Measurements from ENCODE around the gene BANF2. TPM values are rescaled to one million over a fixed set of nuclear protein-coding genes. Genes with fewer than 3 reads are reported as not detected.

The BANF2 gene
- total and polyA plus RNA-seq, 2 of the 8 experiments (the other 6 are each of a cell fraction or from before 2014, with no cell fraction given) = not detected

DNA sequence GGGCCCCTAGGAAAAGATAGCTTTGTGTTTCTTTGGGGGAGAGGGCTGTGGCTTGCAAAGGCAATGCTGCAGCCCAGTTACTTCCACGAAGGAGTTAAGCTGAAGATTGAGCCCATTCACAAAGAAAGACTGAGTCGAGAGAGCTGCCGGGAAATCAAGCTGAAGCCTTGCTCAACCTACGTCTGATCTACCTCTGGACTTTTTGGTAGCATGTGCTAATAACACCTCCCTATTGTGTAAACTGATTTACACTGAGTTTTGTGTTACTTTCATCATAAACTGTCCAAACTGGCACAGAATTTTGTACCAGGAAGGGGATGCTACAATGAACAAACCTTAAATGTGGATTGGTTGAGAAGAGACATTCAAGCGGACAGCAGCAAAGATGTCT lies 23.5 kb downstream of the BANF2 start:
- CTCF ChIA-PET (ENCODE audit: partially characterized antibody) = interaction anchor here (0.6 to 2.5 kb wide), 3 partner anchors 10 to 111 kb away, joined by 3 to 13 read pairs (median 3); no protein-coding TSS in a partner anchor

More for the DNA sequence above, 23.5 kb downstream of the BANF2 start:
- no peak overlapping the region for H3K9ac ChIP-seq (replicated peaks in 1 of 4; ENCODE audit: extremely low read depth in 1 of 4, low read depth in 3 of 4, low read length in 3 of 4)
- H3K36me3 ChIP-seq (ENCODE audit: control insufficient read depth in 2 of 4, insufficient read depth in 4 of 4, low read length in 3 of 4) = no peaks in the 10 kb centered on the region
- no peaks in the 10 kb centered on the region for H3K27me3 ChIP-seq (replicated peaks in 1 of 4; ENCODE audit: control insufficient read depth in 3 of 4, extremely low read depth in 1 of 4, insufficient read depth in 3 of 4, low read length in 3 of 4)
- H3K23me2 ChIP-seq (ENCODE audit: low read depth, low read length) = no peaks in the 10 kb centered on the region
- no peak overlapping the region for H3K4me3 ChIP-seq (ENCODE audit: extremely low read depth in 1 of 4, insufficient read depth in 2 of 4, low read depth in 3 of 4, low read length in 4 of 4)
- H3K18ac ChIP-seq (ENCODE audit: extremely low read depth, low read length) = no peak overlapping the region
- H2AFZ ChIP-seq (ENCODE audit: low read length) = no peak overlapping the region
- no peak overlapping the region for H4K8ac ChIP-seq (ENCODE audit: extremely low read depth, insufficient read depth, low read length)
- H3K56ac ChIP-seq (replicated peaks; ENCODE audit: insufficient read length, low read depth, low read length) = no peak overlapping the region
- H3K4me1 ChIP-seq (replicated peaks in 1 of 4; ENCODE audit: control insufficient read depth in 3 of 4, insufficient read depth in 4 of 4, low read length in 3 of 4) = no peaks in the 10 kb centered on the region
- no peak overlapping the region for H2BK120ac ChIP-seq (replicated peaks; ENCODE audit: low read depth, low read length)
- no peak overlapping the region for H2BK15ac ChIP-seq (ENCODE audit: low read length)
- H3K27ac ChIP-seq (ENCODE audit: low read depth, low read length) = no peak overlapping the region
- WGBS, 2 experiments (ENCODE audit: extremely low coverage in 1 of 2, insufficient coverage in 1 of 2, insufficient read length in 1 of 2, insufficient replicate concordance in 2 of 2, low coverage in 1 of 2, low lambda C conversion rate in 2 of 2, missing lambda C conversion rate in 1 of 2) = 90% methylated on average over 5 of the region's 5 CpGs; no CpG with 5 or more reads in 1 of the 2 experiments
- no peak overlapping the region for H4K5ac ChIP-seq (ENCODE audit: insufficient read length, low read depth, low read length)
- H2BK12ac ChIP-seq (ENCODE audit: low read depth, low read length) = no peak overlapping the region
- no peak overlapping the region for H2BK5ac ChIP-seq (ENCODE audit: low read depth, low read length)
- FAIRE-seq (no peak), DNase-seq (ENCODE audit: low read depth in 1 of 2, low spot score in 2 of 2) (no peak)
- H3K14ac ChIP-seq (ENCODE audit: insufficient read length) = no peak overlapping the region
- H3K9me3 ChIP-seq (ENCODE audit: insufficient read depth in 2 of 2, low read depth in 1 of 2, low read length in 1 of 2) = no peaks in the 10 kb centered on the region
- H3K4ac ChIP-seq (replicated peaks; ENCODE audit: insufficient read length, low read depth, low read length) = no peak overlapping the region
- no peak overlapping the region for H3K23ac ChIP-seq (ENCODE audit: insufficient read length)
- no peak overlapping the region for H4K91ac ChIP-seq (replicated peaks; ENCODE audit: insufficient read length, low read length)
- no peak overlapping the region for H2BK20ac ChIP-seq (ENCODE audit: low read length)
- H3K4me2 ChIP-seq (ENCODE audit: insufficient read depth in 1 of 2, low read depth in 2 of 2, low read length in 2 of 2) = no peak overlapping the region
- no peak overlapping the region for H2AK5ac ChIP-seq (ENCODE audit: low read depth, low read length)
- TF ChIP-seq TEAD4 (IDR thresholded peaks at IDR 0.05; ENCODE audit: low read depth, low read length) (no peak), GABPA (IDR thresholded peaks at IDR 0.05; ENCODE audit: borderline replicate concordance, insufficient read depth, low read length) (no peak), KDM5A (IDR thresholded peaks at IDR 0.05; ENCODE audit: low read length) (no peak), SP1 (IDR thresholded peaks at IDR 0.05; ENCODE audit: low read depth, low read length) (no peak), SP4 (IDR thresholded peaks at IDR 0.05; ENCODE audit: low read length) (no peak), TBP (IDR thresholded peaks at IDR 0.05; ENCODE audit: low read depth, low read length) (no peak), YY1 (IDR thresholded peaks at IDR 0.05; ENCODE audit: low read depth, low read length) (no peak)
- H4K20me1 ChIP-seq (replicated peaks in 1 of 2; ENCODE audit: control insufficient read depth in 1 of 2, insufficient read depth in 2 of 2, low read length in 2 of 2) = no peaks in the 10 kb centered on the region
- H3K79me1 ChIP-seq (ENCODE audit: low read depth, low read length) = no peaks in the 10 kb centered on the region
- POLR2A ChIA-PET (ENCODE audit: partially characterized antibody) = no interaction called here
- H3K79me2 ChIP-seq (ENCODE audit: control insufficient read depth in 1 of 2, insufficient read depth in 2 of 2, low read length in 2 of 2) = no peaks in the 10 kb centered on the region
